NOMO-1 treated with DMSO at 0.1 percent for 48 hours (cell line): ENCODE results near the gene CHD8.

Experiments used
- DNase-seq: peaks from one replicate; lab custom pipeline; 2025; ENCODE audit not compliant: unreplicated experiment; lab: John Stamatoyannopoulos, UW

The CHD8 gene

DNA sequence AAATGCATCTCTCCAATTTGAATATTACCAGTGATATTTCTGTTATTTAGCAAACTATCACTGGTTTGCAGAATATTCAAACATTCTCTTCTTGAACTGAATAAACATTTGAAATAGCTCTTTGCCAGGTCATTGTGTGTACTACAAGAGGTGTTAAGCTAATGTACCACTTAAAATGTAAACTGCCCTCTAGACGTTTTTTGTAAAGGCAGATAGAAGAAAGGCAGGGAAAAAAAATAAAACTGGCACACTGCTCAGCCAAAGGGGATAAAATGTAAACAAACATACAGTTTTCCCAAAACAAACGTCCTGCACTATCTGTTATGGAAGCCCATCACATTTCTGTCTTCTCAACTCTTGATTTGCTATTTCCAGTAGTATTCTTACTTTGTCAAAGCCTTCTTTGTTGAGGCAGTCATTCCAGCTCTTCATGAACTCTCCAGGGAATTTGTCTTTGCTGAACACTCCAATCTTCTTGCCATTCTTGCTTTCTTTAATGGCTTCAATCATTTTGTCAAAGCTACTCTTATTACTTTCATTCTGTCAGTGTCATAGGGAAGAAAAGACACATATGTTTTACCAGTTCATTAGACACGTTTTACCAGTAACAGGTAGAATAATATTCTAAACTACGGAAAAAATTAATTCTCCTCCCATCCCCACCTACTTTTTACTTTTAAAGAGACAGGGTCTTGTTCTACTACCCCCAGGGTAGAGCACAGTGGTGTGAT is 85.8 kb downstream of the CHD8 start:
- DNase-seq: no peak

DNA sequence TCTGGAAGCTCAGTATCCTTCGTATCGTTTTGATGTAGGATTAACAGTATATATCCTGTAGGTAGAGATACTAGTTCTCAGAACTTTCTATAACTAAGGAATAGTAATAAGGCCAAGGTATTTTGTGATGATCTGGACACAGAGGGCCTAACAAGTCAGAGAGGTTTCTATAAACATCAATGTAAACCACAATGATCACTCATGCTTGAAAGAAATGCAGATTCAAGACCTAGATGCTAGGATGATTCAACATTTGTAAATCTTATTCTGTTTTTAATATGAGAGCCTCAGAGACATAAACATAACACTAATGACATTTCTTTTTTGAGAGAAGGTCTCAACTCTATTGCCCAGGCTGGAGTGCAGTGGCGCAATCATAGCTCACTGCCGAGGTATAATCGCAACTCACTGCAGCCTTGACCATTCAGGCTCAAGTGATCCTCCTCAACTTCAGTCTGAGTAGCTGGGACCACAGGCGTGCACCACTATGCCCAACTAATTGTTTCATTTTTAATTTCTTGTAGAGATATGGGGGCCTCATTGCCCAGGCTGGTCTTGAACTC is 88.3 kb downstream of the CHD8 start:
- DNase-seq: no peak

DNA sequence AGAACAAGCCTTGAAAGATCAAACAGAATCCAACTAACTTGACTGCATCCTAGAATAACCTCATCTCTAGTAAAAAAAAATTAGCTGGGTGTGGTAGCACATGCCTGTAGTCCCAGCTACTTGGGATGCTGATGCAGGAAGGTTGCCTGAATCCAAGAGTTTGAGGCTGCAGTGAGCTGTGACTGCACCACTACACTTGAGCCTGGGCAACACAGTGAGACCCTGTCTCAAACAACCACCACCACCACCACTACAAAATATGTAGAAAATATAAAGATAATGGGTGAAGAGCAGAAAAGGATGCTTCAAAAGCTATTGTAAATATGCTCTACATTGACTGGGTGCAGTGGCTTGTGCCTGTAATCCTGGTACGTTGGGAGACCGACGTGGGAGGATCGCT is 99.4 kb downstream of the CHD8 start:
- no peak for DNase-seq

DNA sequence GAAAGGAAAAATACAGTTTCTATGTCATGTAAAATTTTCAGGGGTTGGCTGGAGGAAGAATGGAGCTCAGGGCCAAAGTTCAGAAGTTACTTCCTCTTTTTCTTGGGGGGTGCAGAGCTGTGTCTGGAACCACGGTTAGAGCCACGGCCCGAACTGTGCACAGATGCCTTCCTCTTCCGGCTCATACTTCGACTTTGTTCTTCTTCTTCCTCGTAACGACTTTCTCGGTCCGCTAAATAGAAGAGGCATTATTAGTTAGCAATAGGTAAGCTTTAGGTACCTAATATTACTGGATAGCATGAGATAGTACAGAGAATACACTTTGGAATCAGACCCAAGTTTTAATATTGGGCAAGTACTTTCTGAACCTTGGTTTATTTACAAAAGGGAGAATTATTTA is 103.3 kb downstream of the CHD8 start:
- DNase-seq: peak; percentile 93

DNA sequence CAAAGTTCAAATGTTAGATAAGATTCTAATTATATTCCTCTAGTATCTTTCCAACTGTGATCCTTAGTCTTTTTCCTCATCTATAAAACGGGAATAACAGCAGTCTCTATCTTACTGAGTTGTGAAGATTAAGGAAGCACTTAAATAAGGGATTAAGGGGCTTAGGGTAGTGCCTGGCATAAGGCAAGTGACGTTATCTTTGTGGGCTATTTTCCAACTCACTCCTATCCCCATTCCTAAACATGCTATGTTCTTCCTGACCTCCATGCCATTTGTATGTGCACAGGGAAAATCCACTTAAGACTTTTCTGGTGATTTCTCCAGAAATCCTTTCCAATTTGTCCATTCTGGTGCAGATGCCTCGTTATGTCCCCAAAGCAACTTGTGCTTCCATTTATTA is 105.4 kb downstream of the CHD8 start:
- DNase-seq: no peak

DNA sequence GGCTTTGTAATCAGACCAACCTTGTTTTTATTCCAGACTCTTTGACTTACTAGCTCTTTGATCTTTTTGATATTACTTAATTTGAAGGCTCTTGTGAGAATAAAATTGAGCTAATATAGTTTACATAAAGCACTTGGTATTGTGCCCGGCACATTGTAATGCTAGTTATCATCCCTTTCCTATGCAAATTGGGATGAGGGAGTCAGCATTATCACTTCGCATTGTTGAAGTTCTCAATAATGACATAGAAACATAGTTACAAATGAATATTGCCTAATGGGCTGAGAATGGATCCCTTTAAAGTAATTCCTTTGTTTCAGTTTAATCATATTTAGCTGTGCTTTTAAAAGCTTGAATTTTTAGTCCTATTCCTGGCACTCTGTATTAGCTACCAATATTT is 108.7 kb downstream of the CHD8 start:
- no peak for DNase-seq

DNA sequence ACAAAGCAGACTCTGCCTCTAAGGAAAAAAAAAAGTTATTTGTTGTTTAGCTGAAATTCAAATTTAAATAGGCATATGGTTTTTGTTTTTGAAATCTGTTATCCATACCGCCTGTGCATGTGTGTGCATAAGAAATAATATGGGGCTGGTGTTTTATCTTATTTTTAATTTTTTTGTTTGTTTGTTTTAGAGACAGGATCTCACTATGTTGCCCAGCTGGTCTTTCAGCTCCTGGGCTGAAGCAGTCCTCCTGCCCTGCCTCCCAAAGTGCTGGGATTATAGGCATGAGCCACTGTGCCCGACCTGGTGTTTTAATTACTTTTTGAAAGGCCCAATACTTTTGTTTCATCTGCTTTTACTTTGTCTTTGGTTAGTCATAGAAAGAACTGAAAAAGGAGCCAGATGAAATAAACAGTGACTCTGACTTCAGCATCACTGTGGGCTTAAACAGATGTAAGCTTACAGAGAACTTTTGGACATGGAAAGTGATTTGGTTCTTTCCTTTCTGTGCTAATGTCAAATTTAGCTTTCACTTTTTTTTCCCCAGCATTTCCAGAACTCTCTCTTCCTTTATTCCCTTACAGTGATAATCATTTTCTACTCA is 109.3 kb downstream of the CHD8 start:
- no peak for DNase-seq

DNA sequence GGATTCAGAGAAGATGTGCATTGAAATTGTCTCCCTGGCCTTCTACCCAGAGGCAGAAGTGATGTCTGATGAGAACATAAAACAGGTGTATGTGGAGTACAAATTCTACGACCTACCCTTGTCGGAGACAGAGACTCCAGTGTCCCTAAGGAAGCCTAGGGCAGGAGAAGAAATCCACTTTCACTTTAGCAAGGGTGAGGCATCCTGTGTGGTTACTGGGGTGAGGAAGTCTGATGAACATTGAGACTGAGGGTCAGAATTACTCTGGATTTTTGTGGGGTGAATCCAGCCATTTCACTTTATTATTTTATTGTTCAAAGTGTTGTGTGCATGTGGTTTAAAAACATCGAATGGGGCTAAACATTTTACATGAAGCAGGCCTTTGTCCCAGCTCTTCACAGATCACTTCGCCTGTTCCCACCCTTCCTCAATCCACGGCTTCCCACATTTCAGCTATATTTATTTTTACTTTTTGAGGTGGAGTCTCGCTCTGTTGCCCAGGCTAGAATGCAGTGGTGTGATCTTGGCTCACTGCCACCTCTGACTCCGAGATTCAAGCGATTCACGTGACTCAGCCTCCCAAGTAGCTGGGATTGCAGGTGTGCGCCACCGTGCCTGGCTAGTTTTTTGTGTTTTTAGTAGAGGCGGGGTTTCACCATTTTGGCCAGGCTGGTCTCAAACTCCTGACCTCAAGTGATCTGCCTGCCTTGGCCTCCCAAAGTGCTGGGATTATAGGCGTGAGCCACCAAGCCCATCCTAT is 112.7 kb downstream of the CHD8 start:
- DNase-seq: peak; percentile 3
